Mesendoderm (in vitro differentiated cells): Measurements from ENCODE around the gene RECQL.

Experiments
- DNase-seq: peaks from one replicate; pipeline ENCODE4 v3.0.0; 2013
- H2AK5ac ChIP-seq: 2 replicates; pipeline ENCODE4 v1.6.1; 2013; ENCODE audit warnings: low read length, inconsistent platforms
- H2BK120ac ChIP-seq: 2 replicates; pipeline ENCODE4 v1.6.1; 2013; ENCODE audit warnings: low read depth, mild to moderate bottlenecking, low read length, moderate library complexity, mixed read lengths
- H2BK15ac ChIP-seq: replicated peaks from 2 replicates; pipeline ENCODE4 v1.6.1; 2013; ENCODE audit warnings: low read depth, mild to moderate bottlenecking, moderate library complexity
- H2BK5ac ChIP-seq: 2 replicates; pipeline ENCODE4 v1.6.1; 2013; ENCODE audit warnings: low read length, inconsistent platforms
- H3K18ac ChIP-seq: 2 replicates; pipeline ENCODE4 v1.6.1; 2013; ENCODE audit warnings: mild to moderate bottlenecking, low read length, mixed read lengths
- H3K23ac ChIP-seq: one replicate; pipeline ENCODE4 v1.6.1; 2013; ENCODE audit warnings: low read length
- H3K27ac ChIP-seq: 2 replicates; pipeline ENCODE4 v1.5.1; 2013; ENCODE audit warnings: low read depth, mild to moderate bottlenecking, inconsistent platforms, low read length, moderate library complexity
- H3K27me3 ChIP-seq: 2 replicates; pipeline ENCODE4 v1.6.1; 2013; ENCODE audit warnings: low read length, control low read depth, mild to moderate bottlenecking, inconsistent platforms; ENCODE audit not compliant: insufficient read depth, poor library complexity
- H3K36me3 ChIP-seq: 2 replicates; pipeline ENCODE4 v1.6.1; 2013; ENCODE audit warnings: low read length, inconsistent platforms; ENCODE audit not compliant: control insufficient read depth, insufficient read depth
- H3K4ac ChIP-seq: one replicate; pipeline ENCODE4 v1.6.1; 2013; ENCODE audit warnings: low read depth, mild to moderate bottlenecking, low read length, moderate library complexity
- H3K4me1 ChIP-seq: 2 replicates; pipeline ENCODE4 v1.6.1; 2013; ENCODE audit warnings: low read depth, low read length, inconsistent platforms; ENCODE audit not compliant: control insufficient read depth
- H3K4me2 ChIP-seq: 2 replicates; pipeline ENCODE4 v1.6.1; 2013; ENCODE audit warnings: low read length
- H3K4me3 ChIP-seq: 2 replicates; pipeline ENCODE4 v1.5.1; 2013; ENCODE audit warnings: mild to moderate bottlenecking, low read length
- H3K56ac ChIP-seq: one replicate; pipeline ENCODE4 v1.6.1; 2013; ENCODE audit warnings: low read length
- H3K79me1 ChIP-seq: 2 replicates; pipeline ENCODE4 v1.6.1; 2013; ENCODE audit warnings: low read length, inconsistent platforms
- H3K79me2 ChIP-seq: 2 replicates; pipeline ENCODE4 v1.6.1; 2013; ENCODE audit warnings: mild to moderate bottlenecking, low read length; ENCODE audit not compliant: control insufficient read depth, insufficient read depth
- H3K9ac ChIP-seq: 2 replicates; pipeline ENCODE4 v1.6.1; 2013; ENCODE audit warnings: low read length, inconsistent platforms
- H4K5ac ChIP-seq: one replicate; pipeline ENCODE4 v1.6.1; 2013; ENCODE audit warnings: low read length
- H4K8ac ChIP-seq: one replicate; pipeline ENCODE4 v1.6.1; 2013; ENCODE audit warnings: low read depth, mild to moderate bottlenecking, control low read depth, low read length, moderate library complexity
- WGBS: extraction: QIAGEN DNeasy Blood & Tissue Kit; methylation state at CpG from one replicate; pipeline ENCODE4 v1.1.7; 2013; ENCODE audit warnings: low lambda C conversion rate, missing lambda C conversion rate; ENCODE audit not compliant: insufficient coverage; ENCODE audit errors: extremely low coverage; 5-methylcytosine and 5-hydroxymethylcytosine counted together

RECQL gene

GRCh38 chr12:21518451-21518850, 17.0 kb upstream of the RECQL start:
- no peaks in the 10 kb centered on the region for H3K79me2 ChIP-seq
- no peak for DNase-seq
- H2BK5ac ChIP-seq, result no peak overlapping the region
- H4K8ac ChIP-seq, result no peak overlapping the region
- H3K27me3 ChIP-seq, result no peaks in the 10 kb centered on the region
- H3K4me2 ChIP-seq, result no peak overlapping the region
- no peaks in the 10 kb centered on the region for H3K4me1 ChIP-seq
- no peak overlapping the region for H3K18ac ChIP-seq
- H3K36me3 ChIP-seq, result no peaks in the 10 kb centered on the region
- no peaks in the 10 kb centered on the region for H3K79me1 ChIP-seq
- no peak overlapping the region for H3K23ac ChIP-seq
- no peak overlapping the region for H2AK5ac ChIP-seq
- no peak overlapping the region for H3K4ac ChIP-seq
- WGBS, result no CpG with 5 or more reads among the region's 3 CpGs
- H3K4me3 ChIP-seq, result no peak overlapping the region
- H2BK120ac ChIP-seq, result no peak overlapping the region
- no peak overlapping the region for H3K9ac ChIP-seq
- no peak overlapping the region for H3K56ac ChIP-seq
- no peak overlapping the region for H4K5ac ChIP-seq
- no peak overlapping the region for H3K27ac ChIP-seq
- no peak overlapping the region for H2BK15ac ChIP-seq

GRCh38 chr12:21516281-21516680, 14.8 kb upstream of the RECQL start:
- no peak overlapping the region for H4K5ac ChIP-seq
- no peaks in the 10 kb centered on the region for H3K4me1 ChIP-seq
- H2BK120ac ChIP-seq, result no peak overlapping the region
- H3K4ac ChIP-seq, result no peak overlapping the region
- H3K4me3 ChIP-seq, result no peak overlapping the region
- H2BK15ac ChIP-seq, result no peak overlapping the region
- H3K18ac ChIP-seq, result no peak overlapping the region
- no peaks in the 10 kb centered on the region for H3K79me2 ChIP-seq
- H3K36me3 ChIP-seq, result no peaks in the 10 kb centered on the region
- DNase-seq, result no peak
- no peak overlapping the region for H4K8ac ChIP-seq
- H3K4me2 ChIP-seq, result no peak overlapping the region
- no peak overlapping the region for H2BK5ac ChIP-seq
- H3K27me3 ChIP-seq, result no peaks in the 10 kb centered on the region
- H3K27ac ChIP-seq, result no peak overlapping the region
- no peak overlapping the region for H2AK5ac ChIP-seq
- H3K9ac ChIP-seq, result no peak overlapping the region
- no CpG with 5 or more reads among the region's 2 CpGs for WGBS
- H3K56ac ChIP-seq, result no peak overlapping the region
- H3K23ac ChIP-seq, result no peak overlapping the region
- H3K79me1 ChIP-seq, result no peaks in the 10 kb centered on the region

- no peak for DNase-seq
- no peak overlapping the region for H2BK120ac ChIP-seq
- H3K56ac ChIP-seq, result no peak overlapping the region
- H4K5ac ChIP-seq, result no peak overlapping the region
- no peak overlapping the region for H3K9ac ChIP-seq
- H3K4ac ChIP-seq, result no peak overlapping the region
- no peak overlapping the region for H3K27ac ChIP-seq
- no peak overlapping the region for H3K18ac ChIP-seq
- no peaks in the 10 kb centered on the region for H3K79me1 ChIP-seq
- no peak overlapping the region for H2BK15ac ChIP-seq
- WGBS, result no CpG with 5 or more reads among the region's 2 CpGs
- peaks cover 3% of the 10 kb centered on the region for H3K79me2 ChIP-seq
- H3K4me1 ChIP-seq, result no peaks in the 10 kb centered on the region
- no peak overlapping the region for H3K23ac ChIP-seq
- H3K4me3 ChIP-seq, result no peak overlapping the region
- no peak overlapping the region for H2BK5ac ChIP-seq
- no peaks in the 10 kb centered on the region for H3K27me3 ChIP-seq
- no peak overlapping the region for H4K8ac ChIP-seq
- no peak overlapping the region for H2AK5ac ChIP-seq
- no peak overlapping the region for H3K4me2 ChIP-seq
- H3K36me3 ChIP-seq, result no peaks in the 10 kb centered on the region
These were observed 8.3 kb upstream of the RECQL start for GRCh38 chr12:21509768-21510167.

- no peak overlapping the region for H3K27ac ChIP-seq
- H3K9ac ChIP-seq, result no peak overlapping the region
- H3K4me2 ChIP-seq, result no peak overlapping the region
- no peak for DNase-seq
- H3K79me1 ChIP-seq, result no peaks in the 10 kb centered on the region
- no peak overlapping the region for H3K23ac ChIP-seq
- H3K4ac ChIP-seq, result no peak overlapping the region
- H3K4me1 ChIP-seq, result no peaks in the 10 kb centered on the region
- no peak overlapping the region for H3K56ac ChIP-seq
- H3K27me3 ChIP-seq, result no peaks in the 10 kb centered on the region
- no peak overlapping the region for H2AK5ac ChIP-seq
- H3K18ac ChIP-seq, result no peak overlapping the region
- H2BK15ac ChIP-seq, result no peak overlapping the region
- H2BK120ac ChIP-seq, result no peak overlapping the region
- peaks cover 19% of the 10 kb centered on the region for H3K79me2 ChIP-seq
- no peak overlapping the region for H4K5ac ChIP-seq
- H3K36me3 ChIP-seq, result no peaks in the 10 kb centered on the region
- no peak overlapping the region for H3K4me3 ChIP-seq
- H4K8ac ChIP-seq, result no peak overlapping the region
- H2BK5ac ChIP-seq, result no peak overlapping the region
- no CpG with 5 or more reads among the region's 2 CpGs for WGBS
These were observed 6.4 kb upstream of the RECQL start for GRCh38 chr12:21507849-21508248.

GRCh38 chr12:21505888-21506287, 4.5 kb upstream of the RECQL start:
- H3K4me3 ChIP-seq, result no peak overlapping the region
- H3K79me2 ChIP-seq, result peaks cover 26% of the 10 kb centered on the region
- DNase-seq, result no peak
- no peak overlapping the region for H3K56ac ChIP-seq
- H4K5ac ChIP-seq, result no peak overlapping the region
- no peak overlapping the region for H3K27ac ChIP-seq
- no peaks in the 10 kb centered on the region for H3K36me3 ChIP-seq
- H2BK120ac ChIP-seq, result no peak overlapping the region
- H3K18ac ChIP-seq, result no peak overlapping the region
- no peak overlapping the region for H3K23ac ChIP-seq
- no peaks in the 10 kb centered on the region for H3K4me1 ChIP-seq
- no peak overlapping the region for H2BK5ac ChIP-seq
- H4K8ac ChIP-seq, result no peak overlapping the region
- no peak overlapping the region for H3K4ac ChIP-seq
- H3K79me1 ChIP-seq, result peaks cover 2% of the 10 kb centered on the region
- WGBS, result 100% methylated on average over 1 of the region's 2 CpGs
- no peak overlapping the region for H3K4me2 ChIP-seq
- H3K9ac ChIP-seq, result no peak overlapping the region
- no peak overlapping the region for H2BK15ac ChIP-seq
- no peak overlapping the region for H2AK5ac ChIP-seq
- no peaks in the 10 kb centered on the region for H3K27me3 ChIP-seq

- H3K4me1 ChIP-seq, result peaks cover 2% of the 10 kb centered on the region
- H3K56ac ChIP-seq, result peak overlapping the region; percentile 19
- no peak overlapping the region for H3K27ac ChIP-seq
These were observed 1.4 kb upstream of the RECQL start for GRCh38 chr12:21502872-21503271.

More at GRCh38 chr12:21502872-21503271, 1.4 kb upstream of the RECQL start:
- no CpG with 5 or more reads among the region's 1 CpG for WGBS
- Histone ChIP-seq H3K23ac (no peak overlapping the region), H3K4me3 (no peak overlapping the region), H3K4ac (no peak overlapping the region), H3K4me2 (no peak overlapping the region), H4K5ac (no peak overlapping the region), H2BK5ac (no peak overlapping the region), H2BK120ac (no peak overlapping the region), H3K79me1 (peaks cover 9% of the 10 kb centered on the region), H4K8ac (no peak overlapping the region), H2AK5ac (no peak overlapping the region), H3K18ac (no peak overlapping the region), H3K79me2 (peaks cover 29% of the 10 kb centered on the region), H3K27me3 (no peaks in the 10 kb centered on the region), H3K36me3 (no peaks in the 10 kb centered on the region), H3K9ac (no peak overlapping the region), H2BK15ac (no peak overlapping the region)
- no peak for DNase-seq
